PC-9 (cell line): Measurements from ENCODE around the gene VBP1. TPM values are rescaled to one million over a fixed set of nuclear protein-coding genes. Genes with fewer than 3 reads are reported as not detected.
A peak's percentile ranks its signal among the peaks of the same experiment; 100 is the strongest.

Source experiments
- BruUV-seq: library from RNA; stranded (reverse); fragments of 400-500 nt; replicated peaks from 2 replicates; lab custom pipeline; 2021; lab: Mats Ljungman, UMichigan
- CTCF ChIA-PET: fragments of 300-600 bp; sonication (Branson Sonifier 250); formaldehyde crosslinking; loops from one replicate; lab custom pipeline; 2022; ENCODE audit warnings: antibody characterized with exemption; lab: Charles Lee
- POLR2A ChIA-PET: fragments of 300-600 bp; sonication (Branson Sonifier 250); formaldehyde crosslinking; loops from one replicate; lab custom pipeline; 2022; ENCODE audit warnings: antibody characterized with exemption; ENCODE audit not compliant: unreplicated experiment; lab: Charles Lee
- DNase-seq, 2 experiments: peaks; one replicate each; pipeline versions ENCODE4 v3.0.0 to v3.0.0-alpha.2; 2015 to 2022; ENCODE audit warnings: mixed read lengths in 1 of 2
- H2AFZ ChIP-seq: fragments of 200-600 bp; sonication (generic); 2 replicates; pipeline ENCODE4 v1.8.1; 2017; ENCODE audit warnings: antibody characterized with exemption
- H3F3A ChIP-seq: fragments of 200-600 bp; sonication (generic); 2 replicates; pipeline ENCODE4 v1.8.1; 2017; ENCODE audit warnings: antibody characterized with exemption, mild to moderate bottlenecking, low read depth; ENCODE audit not compliant: insufficient read depth
- H3K27ac ChIP-seq: fragments of 200-600 bp; sonication (generic); 2 replicates; pipeline ENCODE4 v1.6.1; 2016; ENCODE audit warnings: mixed run types
- H3K27me3 ChIP-seq: fragments of 200-600 bp; sonication (generic); 2 replicates; pipeline ENCODE4 v1.6.1; 2016; ENCODE audit warnings: low read depth, mixed run types; ENCODE audit not compliant: insufficient read depth
- H3K36me3 ChIP-seq: fragments of 200-600 bp; sonication (generic); 2 replicates; pipeline ENCODE4 v1.6.1; 2016; ENCODE audit warnings: low read depth, mixed run types
- H3K4me1 ChIP-seq: fragments of 200-600 bp; sonication (generic); replicated peaks from 2 replicates; pipeline ENCODE4 v1.6.1; 2016; ENCODE audit warnings: mixed run types; ENCODE audit not compliant: insufficient read depth
- H3K4me2 ChIP-seq: fragments of 200-600 bp; sonication (generic); 2 replicates; pipeline ENCODE4 v1.6.1; 2017; ENCODE audit warnings: mixed run types
- H3K4me3 ChIP-seq: fragments of 200-600 bp; sonication (generic); 2 replicates; pipeline ENCODE4 v1.6.1; 2016; ENCODE audit warnings: mixed run types
- H3K79me2 ChIP-seq: fragments of 200-600 bp; sonication (generic); 2 replicates; pipeline ENCODE4 v1.6.1; 2017; ENCODE audit warnings: low read depth, mixed run types
- H3K9me2 ChIP-seq: fragments of 200-600 bp; sonication (generic); 2 replicates; pipeline ENCODE4 v1.8.1; 2017; ENCODE audit warnings: mild to moderate bottlenecking; ENCODE audit not compliant: insufficient read depth
- H3K9me3 ChIP-seq: fragments of 200-600 bp; sonication (generic); 2 replicates; pipeline ENCODE4 v1.8.1; 2016; ENCODE audit warnings: low read depth; ENCODE audit not compliant: insufficient read depth
- H4K20me1 ChIP-seq: fragments of 200-600 bp; sonication (generic); 2 replicates; pipeline ENCODE4 v1.8.1; 2017; ENCODE audit not compliant: insufficient read depth
- CTCF ChIP-seq: fragments of 200-600 bp; sonication (generic); conservative IDR thresholded peaks from 2 replicates; pipeline ENCODE4 v1.6.1; 2017; ENCODE audit warnings: mixed run types, antibody characterized with exemption, mild to moderate bottlenecking, moderate library complexity
- EZH2 ChIP-seq: fragments of 200-600 bp; sonication (generic); IDR thresholded peaks from 2 replicates; pipeline ENCODE4 v1.8.0; 2017; ENCODE audit warnings: antibody characterized with exemption, low read depth
- intact Hi-C: fragments of 100-400 bp; cut with micrococcal nuclease; formaldehyde crosslinking; loops from one replicate; pipeline ENCODE4 v1.10.0; 2022; ENCODE audit not compliant: unreplicated experiment
- total RNA-seq: library from RNA; stranded (reverse); gene quantifications from 2 replicates; pipeline ENCODE4 v1.2.3, GENCODE V29; 2021

The VBP1 gene
- total RNA-seq, 1 experiment from 2014 or later, result 68.9 TPM

GRCh38 chrX:155215443-155216178 is 649 bp upstream of the VBP1 start:
- BruUV-seq, result TSS peak; percentile 87
- H3K27me3 ChIP-seq, result no peaks in the 10 kb centered on the region
- H3K4me3 ChIP-seq, result peak overlapping the region; percentile 81
- peaks cover 29% of the 10 kb centered on the region for H3K79me2 ChIP-seq
- H2AFZ ChIP-seq, result peak overlapping the region; percentile 88
- H4K20me1 ChIP-seq, result peaks cover 7% of the 10 kb centered on the region; the same call in 1 of the 2 replicates
- no peaks in the 10 kb centered on the region for H3K36me3 ChIP-seq
- H3K27ac ChIP-seq, result no peak overlapping the region
- POLR2A ChIA-PET, result interaction anchor here (0.6 kb wide), 2 partner anchors 255 to 1275 kb away, joined by 5 to 11 read pairs; no protein-coding TSS in a partner anchor
- peaks cover 10% of the 10 kb centered on the region for H3K4me1 ChIP-seq
- no peak for TF ChIP-seq CTCF
- TF ChIP-seq EZH2, result no peak
- no peaks in the 10 kb centered on the region for H3F3A ChIP-seq
- peak overlapping the region; percentile 87 for H3K4me2 ChIP-seq
- no peaks in the 10 kb centered on the region for H3K9me3 ChIP-seq
- CTCF ChIA-PET, result no interaction called here
- no peak for DNase-seq
- no peaks in the 10 kb centered on the region for H3K9me2 ChIP-seq
- intact Hi-C loops, result loop anchor here (1.0 to 10.0 kb wide), 3 partner anchors 121 to 552 kb away; no protein-coding TSS in a partner anchor

GRCh38 chrX:155216940-155217440 is 730 bp downstream of the VBP1 start:
- no peaks in the 10 kb centered on the region for H3K27me3 ChIP-seq
- no peaks in the 10 kb centered on the region for H3K9me3 ChIP-seq
- H3K27ac ChIP-seq, result peak overlapping the region; percentile 58
- H3K4me1 ChIP-seq, result peaks cover 10% of the 10 kb centered on the region
- intact Hi-C loops, result loop anchor here (1.0 to 10.0 kb wide), 3 partner anchors 122 to 550 kb away; no protein-coding TSS in a partner anchor
- H3K4me3 ChIP-seq, result peak overlapping the region; percentile 81
- ChIA-PET CTCF (interaction anchor here (0.5 kb wide), 1 partner anchor 11 kb away, joined by 4 read pairs; no protein-coding TSS in a partner anchor), POLR2A (interaction anchor here (0.7 kb wide), 1 partner anchor 22 kb away, joined by 4 read pairs; no protein-coding TSS in a partner anchor)
- TF ChIP-seq CTCF (peak; percentile 0; the same call in 1 of the 2 replicates), EZH2 (no peak)
- H4K20me1 ChIP-seq, result peaks cover 7% of the 10 kb centered on the region; the same call in 1 of the 2 replicates
- no peak for DNase-seq
- no peaks in the 10 kb centered on the region for H3K36me3 ChIP-seq
- BruUV-seq, result no TSS peak
- peak overlapping the region; percentile 96 for H2AFZ ChIP-seq
- H3K79me2 ChIP-seq, result peaks cover 29% of the 10 kb centered on the region
- no peaks in the 10 kb centered on the region for H3F3A ChIP-seq
- H3K9me2 ChIP-seq, result no peaks in the 10 kb centered on the region
- peak overlapping the region; percentile 83 for H3K4me2 ChIP-seq

- no TSS peak for BruUV-seq
- Histone ChIP-seq H3K4me1 (peaks cover 10% of the 10 kb centered on the region), H3K9me2 (no peaks in the 10 kb centered on the region), H2AFZ (no peak overlapping the region), H3K79me2 (peaks cover 29% of the 10 kb centered on the region), H3K4me2 (no peak overlapping the region), H4K20me1 (peaks cover 7% of the 10 kb centered on the region; the same call in 1 of the 2 replicates), H3F3A (no peaks in the 10 kb centered on the region), H3K27me3 (no peaks in the 10 kb centered on the region), H3K9me3 (no peaks in the 10 kb centered on the region), H3K4me3 (no peak overlapping the region), H3K27ac (no peak overlapping the region), H3K36me3 (no peaks in the 10 kb centered on the region)
- intact Hi-C loops, result loop anchor here (10.0 kb wide), 2 partner anchors 124 to 234 kb away; no protein-coding TSS in a partner anchor
- CTCF ChIA-PET, result no interaction called here
- DNase-seq, result no peak
- TF ChIP-seq EZH2, result no peak
- no peak for TF ChIP-seq CTCF
- POLR2A ChIA-PET, result no interaction called here
These were observed 2.5 kb downstream of the VBP1 start for GRCh38 chrX:155218777-155219176.
